Activated naive CD8-positive, alpha-beta T cell treated with anti-CD3 and anti-CD28 coated beads, Interleukin-2, amount 50 U/mL, for 16 hours (primary cell): ENCODE results near the gene TXNDC16.
"Not testable (repeated sequence)": the region's sequence is repeated elsewhere in the genome, so short reads cannot be mapped to it uniquely, and the experiment has no call there.

Source experiments
- DNase-seq: peaks from one replicate; pipeline ENCODE4 v3.0.0-alpha.2; 2020; ENCODE audit warnings: low read depth, low spot score

Gene TXNDC16

GRCh38 chr14:52538623-52539022 lies 13.7 kb downstream of the TXNDC16 start:
- no peak for DNase-seq

DNA sequence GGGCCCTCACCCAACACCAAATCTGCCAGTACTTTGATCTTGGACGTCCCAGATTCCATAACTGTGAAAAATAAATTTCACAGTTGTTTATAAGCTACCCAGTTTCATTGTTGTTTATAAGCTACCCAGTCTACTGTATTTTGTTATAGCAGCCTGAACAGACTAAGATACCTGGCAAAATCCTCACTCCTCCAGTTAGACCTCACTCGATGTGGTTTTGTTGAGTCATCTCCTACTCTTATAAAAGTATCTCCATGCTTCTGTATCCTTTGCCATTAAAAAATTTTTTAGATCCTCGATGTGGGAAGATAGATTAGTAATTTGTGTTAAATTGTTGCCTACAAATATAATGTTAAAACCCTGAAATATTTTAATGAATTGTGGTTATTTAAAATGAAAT lies 16.0 kb downstream of the TXNDC16 start:
- no peak for DNase-seq

DNA sequence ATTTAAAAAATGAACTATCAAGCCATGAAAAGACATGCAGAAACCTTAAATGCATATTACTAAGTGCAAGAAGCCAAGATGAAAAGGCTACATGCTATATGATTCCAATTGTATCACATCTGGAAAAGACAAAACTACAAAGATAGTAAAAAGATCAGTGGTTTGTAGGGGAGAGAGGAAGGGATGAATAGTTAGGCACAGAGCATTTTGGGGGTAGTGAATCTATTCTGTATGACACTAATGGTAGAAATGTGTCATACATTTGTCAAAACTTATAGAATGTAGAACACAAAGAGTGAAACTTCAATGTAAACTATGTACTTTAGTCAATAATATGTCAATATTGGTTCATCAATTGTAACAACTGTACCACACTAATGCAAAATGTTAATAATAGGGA lies 20.8 kb downstream of the TXNDC16 start:
- DNase-seq = no peak

GRCh38 chr14:52527052-52527451 lies 25.3 kb downstream of the TXNDC16 start:
- no peak for DNase-seq

GRCh38 chr14:52522581-52523345 lies 29.5 kb downstream of the TXNDC16 start:
- DNase-seq = no peak

GRCh38 chr14:52522033-52522432 lies 30.3 kb downstream of the TXNDC16 start:
- no peak for DNase-seq

DNA sequence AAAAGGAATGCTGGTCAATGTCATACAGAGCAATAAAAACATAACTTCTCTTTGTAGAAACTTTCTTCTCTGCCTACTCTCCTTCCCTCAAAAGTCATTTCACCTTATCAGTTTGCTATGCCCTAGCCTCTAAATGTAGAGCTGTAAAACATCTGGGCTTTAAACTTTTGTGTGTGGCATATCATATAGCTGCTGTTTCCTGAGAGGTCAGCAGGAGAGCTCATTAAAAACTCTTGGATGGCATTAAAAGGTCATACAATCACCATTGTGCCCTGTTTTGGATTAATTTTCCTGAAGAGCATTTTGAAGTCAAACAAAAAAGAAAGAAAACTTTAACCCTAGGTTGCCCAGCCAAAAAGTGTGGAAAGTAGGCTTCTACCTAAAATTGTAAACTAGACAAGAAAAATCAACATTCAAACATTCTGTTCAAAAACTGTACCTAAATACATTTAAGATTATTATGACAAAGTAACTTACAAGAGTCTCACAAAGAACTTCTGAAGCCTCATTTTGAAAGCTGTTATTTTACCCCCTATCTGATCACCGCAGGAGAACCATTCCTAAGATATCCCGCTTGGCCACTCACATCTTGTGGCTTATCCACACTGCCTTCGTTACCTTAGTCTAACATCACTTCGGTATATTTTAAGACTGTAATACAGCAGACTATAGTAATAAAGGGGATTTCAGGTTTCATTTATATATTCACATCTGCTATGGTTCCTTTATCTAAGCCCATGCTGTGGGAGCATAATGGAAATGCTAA lies 38.1 kb downstream of the TXNDC16 start:
- no peak for DNase-seq

DNA sequence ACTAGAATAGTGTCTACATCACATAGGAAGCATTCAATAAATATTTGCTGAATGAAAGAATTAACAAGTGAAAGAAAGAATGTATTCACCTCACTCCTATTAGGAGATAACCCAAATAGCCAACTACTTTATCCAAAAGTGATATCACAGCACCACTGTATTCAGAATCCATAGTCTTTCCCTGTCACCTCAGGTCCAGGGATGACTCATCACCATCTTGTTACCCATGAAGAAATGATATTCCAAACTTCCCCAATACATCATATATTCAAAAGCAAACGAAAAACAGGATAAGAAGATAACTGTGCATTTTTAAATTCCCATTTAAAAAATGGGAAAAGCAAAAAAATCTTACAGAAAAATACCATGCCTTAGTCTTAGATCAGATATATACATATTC lies 39.1 kb downstream of the TXNDC16 start:
- no peak for DNase-seq

- DNase-seq = no peak
Measured at GRCh38 chr14:52494444-52494843, 57.9 kb downstream of the TXNDC16 start.

DNA sequence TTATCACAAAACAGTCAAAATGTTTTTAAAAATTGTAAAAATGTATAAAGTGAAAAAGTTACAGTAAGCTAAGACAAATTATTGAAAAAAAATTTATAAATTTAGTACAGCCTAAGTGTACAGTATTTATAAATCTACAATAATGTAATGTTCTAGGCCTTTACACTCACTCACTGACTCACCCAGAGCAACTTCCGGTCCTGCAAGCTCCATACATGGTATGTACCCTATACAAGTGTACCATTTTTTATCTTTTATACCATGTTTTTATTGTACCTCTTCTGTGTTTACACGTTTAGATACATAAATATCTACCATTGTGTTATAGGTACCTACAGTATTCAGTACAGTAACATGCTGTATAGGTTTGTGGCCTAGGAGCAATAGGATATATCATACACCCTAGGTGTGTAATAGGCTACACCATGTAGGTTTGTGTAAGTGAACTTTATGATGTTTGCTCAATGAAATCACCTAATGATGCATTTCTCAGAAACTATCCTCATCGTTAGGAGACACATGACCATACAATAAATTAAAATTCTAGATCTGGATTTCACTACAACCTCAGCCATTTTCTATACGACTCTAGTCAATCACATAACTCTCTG lies 66.8 kb downstream of the TXNDC16 start:
- no peak for DNase-seq

GRCh38 chr14:52481864-52482263 lies 70.4 kb downstream of the TXNDC16 start:
- DNase-seq = no peak

- no peak for DNase-seq
Measured at GRCh38 chr14:52473557-52473956, 78.7 kb downstream of the TXNDC16 start.

- no peak for DNase-seq
Measured at GRCh38 chr14:52472728-52473127, 79.6 kb downstream of the TXNDC16 start.

- not testable (repeated sequence) for DNase-seq
Measured at GRCh38 chr14:52472251-52472650, 80.1 kb downstream of the TXNDC16 start.

- DNase-seq = no peak
Measured at GRCh38 chr14:52467515-52468266, 84.6 kb downstream of the TXNDC16 start.

GRCh38 chr14:52464175-52464574 lies 88.1 kb downstream of the TXNDC16 start:
- DNase-seq = no peak

DNA sequence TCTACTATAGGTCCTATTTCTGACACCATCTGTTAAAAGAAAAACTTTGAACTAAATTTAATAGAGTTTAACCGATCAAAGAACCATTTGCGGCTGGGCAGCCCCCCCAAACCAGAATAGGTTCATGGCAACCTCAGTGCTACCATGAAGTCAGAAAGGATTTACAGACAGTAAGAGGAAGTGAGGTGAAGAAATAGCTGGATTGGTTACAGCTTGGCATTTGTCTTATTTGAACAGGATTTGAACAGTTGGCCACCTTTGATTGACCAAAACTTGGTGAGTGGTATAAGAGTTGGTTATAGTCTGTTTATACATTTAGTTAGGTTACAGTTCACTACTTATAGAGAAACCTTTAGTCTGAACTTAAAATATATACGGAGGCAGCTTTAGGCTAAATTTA lies 88.9 kb downstream of the TXNDC16 start:
- no peak for DNase-seq

- DNase-seq = no peak
Measured at GRCh38 chr14:52461721-52462120, 90.6 kb downstream of the TXNDC16 start.

- no peak for DNase-seq
Measured at GRCh38 chr14:52458721-52459085, 93.6 kb downstream of the TXNDC16 start.

DNA sequence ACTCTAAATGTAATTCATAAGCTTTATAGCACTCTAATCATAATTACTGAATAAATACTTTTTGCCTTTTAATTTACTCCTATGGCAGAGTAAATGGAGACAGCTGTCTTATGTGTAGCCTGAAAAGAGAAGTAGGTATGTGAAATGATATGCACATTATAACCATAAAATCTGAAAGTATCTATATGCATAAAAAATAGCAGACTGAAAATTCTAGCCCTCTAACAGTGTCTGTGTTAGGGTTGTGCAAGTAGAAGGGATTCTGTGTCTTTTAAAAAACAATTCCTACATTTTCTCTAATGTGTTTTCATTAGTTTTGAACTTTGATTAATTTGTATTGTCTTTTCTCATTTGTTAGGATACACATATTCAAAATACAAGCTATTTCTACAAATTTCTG lies 94.9 kb downstream of the TXNDC16 start:
- DNase-seq = no peak

DNA sequence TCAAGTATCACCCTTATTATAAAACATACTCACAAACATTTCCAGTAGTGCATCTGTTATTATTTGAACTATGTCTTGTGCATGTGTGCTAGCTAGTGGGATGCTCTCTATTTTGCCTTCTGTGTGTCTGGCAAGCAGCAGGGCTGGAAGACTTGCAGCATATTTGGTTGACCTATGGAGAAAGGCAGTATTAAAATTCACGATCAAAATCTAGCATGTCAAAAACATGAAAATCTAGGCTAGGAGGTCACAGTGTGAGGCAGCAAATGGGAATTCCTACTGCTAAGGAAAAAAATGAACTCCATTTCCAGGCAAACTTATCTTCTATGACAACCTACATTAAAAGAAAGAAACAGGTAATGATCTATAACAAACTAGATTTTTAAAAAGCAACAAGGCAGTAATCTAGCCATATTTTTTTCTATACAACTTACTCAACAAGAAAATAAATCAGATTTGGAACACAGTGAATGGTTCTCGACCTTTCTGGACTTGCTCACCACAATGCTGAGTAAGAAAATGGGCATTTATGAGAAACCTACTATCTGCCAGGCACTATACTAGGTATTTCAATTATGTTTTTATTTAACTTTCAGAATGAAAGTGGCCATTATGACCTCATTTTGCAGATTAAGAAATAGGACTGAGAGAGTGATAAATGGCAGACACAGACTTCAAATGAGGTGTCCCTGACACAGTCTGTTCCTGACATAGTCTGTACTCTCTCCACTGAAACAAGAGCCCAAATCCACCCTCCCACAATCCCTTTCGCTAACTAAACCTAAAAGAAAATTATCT lies 96.8 kb downstream of the TXNDC16 start:
- no peak for DNase-seq
